NCI-H524 (cell line): ENCODE data around the gene CDK4.

Experiments used
- DNase-seq, 2 experiments: peaks; one replicate each; lab custom pipeline; 2025; lab: John Stamatoyannopoulos, UW

The CDK4 gene

DNA sequence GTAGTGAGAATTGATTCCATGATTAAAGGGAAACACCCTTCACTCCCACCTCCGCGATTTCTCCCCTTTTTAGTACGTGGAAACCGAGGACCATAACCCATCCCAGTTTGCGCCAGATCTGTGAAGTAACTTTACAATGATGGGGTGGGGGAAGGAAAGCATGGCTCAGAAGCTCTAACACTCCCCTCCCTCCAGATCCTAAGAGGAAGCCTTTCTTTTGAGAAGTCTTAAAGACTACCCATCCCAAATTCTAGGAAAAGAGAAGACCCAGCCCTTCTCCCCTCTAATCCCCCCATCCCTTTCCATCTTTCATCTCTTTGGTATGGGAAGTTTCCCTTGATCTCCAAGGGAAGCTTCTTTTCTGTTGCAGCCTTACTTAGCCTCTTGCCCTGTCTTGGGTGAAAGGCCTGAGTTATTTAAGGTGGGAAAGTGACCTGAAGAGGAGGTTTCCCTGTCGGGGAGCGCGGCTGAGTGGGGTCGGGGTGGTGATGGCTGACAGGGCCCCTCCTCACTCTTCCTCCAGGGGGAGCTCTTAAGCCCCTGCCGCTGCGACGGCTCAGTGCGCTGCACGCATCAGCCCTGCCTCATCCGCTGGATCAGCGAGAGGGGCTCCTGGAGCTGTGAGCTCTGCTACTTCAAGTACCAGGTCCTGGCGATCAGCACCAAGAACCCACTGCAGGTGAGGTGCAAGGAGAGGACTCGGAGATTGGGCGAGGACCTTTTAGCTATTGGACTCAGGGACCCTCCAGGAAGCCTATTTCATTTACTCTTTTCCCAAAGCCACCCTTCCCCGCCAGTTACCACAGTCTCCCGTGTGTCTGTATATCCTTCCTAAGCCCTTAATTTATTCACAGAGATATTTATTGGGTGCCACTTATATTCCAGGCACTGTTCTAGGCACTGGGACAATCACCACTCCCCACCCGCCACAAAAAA is 4.6 kb upstream of the CDK4 start:
- peak in 1 of 2 experiments; percentile 33 for DNase-seq

DNA sequence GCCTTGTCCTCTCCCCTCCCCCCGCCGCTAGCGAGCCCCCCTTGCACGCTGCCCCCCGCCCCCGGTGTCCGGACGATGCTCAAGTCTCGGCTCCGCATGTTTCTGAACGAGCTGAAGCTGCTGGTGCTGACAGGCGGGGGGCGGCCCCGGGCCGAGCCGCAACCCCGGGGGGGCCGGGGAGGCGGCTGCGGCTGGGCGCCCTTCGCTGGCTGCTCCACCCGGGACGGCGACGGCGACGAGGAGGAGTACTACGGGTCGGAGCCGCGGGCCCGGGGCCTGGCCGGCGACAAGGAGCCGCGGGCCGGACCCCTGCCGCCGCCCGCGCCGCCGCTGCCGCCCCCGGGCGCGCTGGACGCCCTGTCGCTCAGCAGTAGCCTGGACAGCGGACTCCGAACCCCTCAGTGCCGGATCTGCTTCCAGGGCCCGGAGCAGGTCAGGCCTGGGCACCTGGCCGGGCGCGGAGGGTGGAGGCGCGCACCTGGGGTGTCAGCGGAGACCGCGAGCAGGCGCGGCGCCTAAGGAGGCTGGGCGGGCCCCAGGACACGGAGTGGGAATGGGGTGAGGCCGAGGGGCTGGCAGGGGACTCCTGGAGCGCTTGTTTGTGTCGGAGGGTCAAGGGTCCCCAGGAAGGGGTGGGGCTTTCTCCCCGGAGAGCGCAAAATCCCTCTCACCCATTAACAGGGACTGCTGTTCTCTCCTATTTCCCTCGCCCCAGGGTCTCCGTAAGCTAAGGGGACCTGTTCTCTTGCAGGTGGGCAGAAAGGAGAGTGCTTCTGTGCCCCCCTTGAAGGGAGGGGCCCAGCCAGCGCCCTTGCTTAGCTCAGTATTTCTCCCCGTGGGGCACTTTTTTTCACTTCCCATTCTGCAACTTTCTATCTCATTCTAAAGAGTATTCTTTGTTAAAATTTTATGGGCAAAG is 3.6 kb upstream of the CDK4 start:
- peak in 1 of 2 experiments; percentile 22 for DNase-seq

DNA sequence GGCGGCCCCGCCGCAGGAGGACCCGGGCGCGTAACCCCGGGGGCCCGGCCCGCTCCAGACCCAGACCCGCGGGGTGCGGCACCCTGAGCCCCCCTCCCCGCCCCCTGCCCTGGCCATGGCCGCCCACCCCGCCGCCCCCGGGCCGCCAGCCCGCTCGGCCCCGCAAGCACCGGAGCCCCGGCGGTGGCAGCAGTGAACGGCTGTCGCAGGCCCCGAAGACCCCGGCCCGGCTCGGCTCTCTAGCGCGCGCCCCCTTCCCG is 3.0 kb upstream of the CDK4 start:
- no peak for DNase-seq

DNA sequence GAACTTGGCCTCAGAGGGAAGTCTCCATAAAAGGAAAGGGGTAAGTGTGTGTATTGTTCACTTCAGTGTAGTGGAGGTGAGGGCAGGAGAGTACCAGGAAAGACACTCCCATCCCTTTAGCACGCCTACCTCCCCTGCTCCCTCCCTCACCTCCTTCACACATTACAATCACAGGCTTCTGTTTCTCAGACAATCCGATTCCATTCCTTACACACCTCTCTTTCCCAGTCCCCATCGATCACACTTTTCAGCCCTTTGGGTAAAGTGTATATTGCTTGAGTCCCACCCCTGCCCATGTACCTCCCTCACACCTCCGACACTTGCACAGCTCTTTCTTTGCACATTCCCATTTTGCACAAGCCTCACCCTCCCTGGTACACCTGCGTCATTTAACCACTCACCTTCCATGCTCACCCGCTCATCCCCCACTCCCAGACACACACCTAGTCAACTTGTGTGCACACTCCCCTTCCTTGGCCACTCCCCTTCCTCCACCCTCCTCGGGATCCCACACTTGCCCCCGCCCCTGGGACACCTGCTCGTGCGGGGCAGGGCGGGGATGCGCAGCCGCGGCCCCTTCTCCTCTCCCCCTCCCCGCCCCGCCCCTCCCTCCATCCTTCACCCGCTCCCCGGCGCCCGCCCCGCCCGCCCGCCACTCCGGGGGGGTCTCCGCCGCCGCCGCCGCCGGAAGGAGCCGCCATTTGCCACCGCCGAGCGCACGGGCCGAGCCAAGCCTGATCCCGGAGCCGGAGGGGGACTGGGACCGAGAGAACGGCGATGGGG is 2.5 kb upstream of the CDK4 start, which contains the start of gene MARCHF9:
MARCHF9 (plus strand) TSS at position 693 of the 783 bp plus-strand sequence. CDS start 426 bp downstream, outside the sequence.
- DNase-seq = peak; percentile 63 to 74

DNA sequence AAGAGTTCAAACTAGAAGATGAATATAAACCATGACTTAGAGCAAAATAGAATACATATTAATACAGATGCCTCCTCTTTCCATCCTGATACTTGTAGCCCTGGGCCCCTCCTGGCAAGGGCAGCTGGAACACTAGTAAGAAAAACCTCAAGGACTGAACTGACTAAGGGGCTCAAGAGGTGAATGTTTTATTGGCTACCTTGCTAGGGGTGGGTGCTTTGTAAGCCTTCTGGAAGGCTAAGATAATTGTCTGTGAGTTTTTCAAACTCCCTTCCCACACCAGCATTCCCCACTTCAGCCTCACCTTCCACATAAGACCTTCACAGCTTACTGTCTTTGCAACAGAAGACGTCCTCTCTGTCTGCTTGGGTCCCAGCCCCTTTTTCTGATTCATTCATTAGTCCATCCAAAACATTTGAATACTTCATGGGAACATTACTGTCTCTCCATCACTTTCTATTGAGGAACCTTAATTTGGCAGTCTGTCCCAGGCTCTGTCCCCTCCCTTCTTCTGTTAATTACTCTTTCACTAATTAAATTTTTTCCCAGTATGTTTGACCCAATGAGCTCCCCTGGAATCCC is 1.7 kb upstream of the CDK4 start:
- DNase-seq = peak in 1 of 2 experiments; percentile 24

DNA sequence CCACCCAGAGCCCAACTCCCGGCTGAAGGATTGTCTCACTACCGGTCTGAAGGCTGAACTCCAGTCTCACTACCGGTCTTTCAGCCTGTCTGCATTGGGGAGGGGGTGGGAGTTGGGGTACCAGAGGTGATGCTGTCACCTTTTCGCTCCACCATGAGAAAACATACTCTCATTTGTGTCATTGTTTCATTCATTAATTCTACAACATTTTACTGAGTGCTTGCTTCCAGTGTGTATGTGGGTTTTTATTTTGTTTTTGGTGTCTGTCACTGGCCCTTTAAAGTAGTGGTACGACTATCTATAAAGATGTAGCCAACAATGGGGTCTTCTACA is 524 bp upstream of the CDK4 start:
- no peak for DNase-seq

DNA sequence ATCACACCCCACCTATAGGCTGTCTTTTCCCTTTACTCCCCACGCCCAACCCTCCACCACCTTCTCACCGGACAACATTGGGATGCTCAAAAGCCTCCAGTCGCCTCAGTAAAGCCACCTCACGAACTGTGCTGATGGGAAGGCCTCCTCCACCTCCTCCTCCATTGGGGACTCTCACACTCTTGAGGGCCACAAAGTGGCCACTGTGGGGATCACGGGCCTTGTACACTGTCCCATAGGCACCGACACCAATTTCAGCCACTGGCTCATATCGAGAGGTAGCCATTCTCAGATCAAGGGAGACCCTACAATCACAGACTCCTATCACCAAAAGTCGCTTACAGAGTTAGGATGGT is 700 bp downstream of the CDK4 start:
- DNase-seq = peak in 1 of 2 experiments; percentile 46

DNA sequence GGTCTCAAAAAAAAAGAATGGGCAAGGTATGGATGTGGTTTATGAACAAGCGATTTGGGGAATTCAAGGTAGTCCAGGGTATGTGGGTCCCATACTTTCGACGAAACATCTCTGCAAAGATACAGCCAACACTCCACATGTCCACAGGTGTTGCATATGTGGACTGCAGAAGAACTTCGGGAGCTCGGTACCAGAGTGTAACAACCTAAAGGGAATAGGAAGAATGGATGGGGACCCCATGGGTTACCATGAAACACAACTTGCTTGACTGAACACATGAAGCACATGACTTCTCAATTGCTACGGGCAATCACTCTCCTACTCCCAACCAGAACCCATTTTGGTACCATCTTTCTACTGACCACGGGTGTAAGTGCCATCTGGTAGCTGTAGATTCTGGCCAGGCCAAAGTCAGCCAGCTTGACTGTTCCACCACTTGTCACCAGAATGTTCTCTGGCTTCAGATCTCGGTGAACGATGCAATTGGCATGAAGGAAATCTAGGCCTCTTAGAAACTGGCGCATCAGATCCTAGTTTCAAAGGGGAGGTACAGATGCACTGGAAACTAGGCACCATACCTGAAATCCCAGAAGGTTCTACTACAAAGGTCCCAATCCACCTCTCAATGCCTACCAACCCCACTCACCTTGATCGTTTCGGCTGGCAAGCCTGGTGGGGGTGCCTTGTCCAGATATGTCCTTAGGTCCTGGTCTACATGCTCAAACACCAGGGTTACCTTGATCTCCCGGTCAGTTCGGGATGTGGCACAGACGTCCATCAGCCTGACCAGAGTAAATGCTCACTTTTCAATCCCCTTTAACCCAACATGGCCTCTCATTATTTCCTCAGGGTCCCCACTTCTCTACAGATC is 1.3 kb downstream of the CDK4 start:
- no peak for DNase-seq

DNA sequence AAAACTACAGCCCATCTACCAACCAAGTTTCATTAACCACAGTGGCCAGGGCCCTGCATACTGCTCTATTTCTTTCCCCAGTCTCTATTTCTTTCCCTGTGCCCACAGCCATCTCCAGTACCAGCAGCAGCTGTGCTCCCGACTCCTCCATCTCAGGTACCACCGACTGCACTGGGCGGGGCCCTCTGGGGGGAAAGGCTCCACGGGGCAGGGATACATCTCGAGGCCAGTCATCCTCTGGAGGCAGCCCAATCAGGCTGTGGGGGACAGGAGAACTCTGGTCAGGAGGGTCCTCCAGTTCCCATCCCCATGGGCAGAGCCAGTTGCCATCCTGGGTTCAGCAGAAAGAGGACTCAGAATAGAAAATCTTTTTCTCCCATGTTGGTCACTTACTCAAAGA is 3.0 kb downstream of the CDK4 start:
- no peak for DNase-seq

DNA sequence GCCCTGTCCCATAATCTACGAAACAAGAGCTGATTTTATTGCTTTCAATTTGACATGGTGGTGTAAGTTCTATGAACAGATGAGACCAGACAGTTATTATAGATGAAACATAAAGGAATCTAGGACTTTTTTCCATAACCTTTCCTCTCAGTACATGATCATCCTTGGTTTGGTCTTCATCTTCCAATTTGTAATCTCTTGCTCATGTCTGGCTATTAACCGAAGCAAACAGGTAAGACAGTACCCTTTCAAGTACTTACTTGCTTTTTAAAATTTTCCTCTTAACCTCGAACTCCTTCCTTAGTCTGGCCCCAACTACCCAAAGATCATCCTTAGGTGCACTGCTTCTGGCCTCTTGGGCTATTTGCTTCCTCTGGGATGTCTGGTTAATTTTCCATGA is 6.1 kb downstream of the CDK4 start:
- DNase-seq = no peak

DNA sequence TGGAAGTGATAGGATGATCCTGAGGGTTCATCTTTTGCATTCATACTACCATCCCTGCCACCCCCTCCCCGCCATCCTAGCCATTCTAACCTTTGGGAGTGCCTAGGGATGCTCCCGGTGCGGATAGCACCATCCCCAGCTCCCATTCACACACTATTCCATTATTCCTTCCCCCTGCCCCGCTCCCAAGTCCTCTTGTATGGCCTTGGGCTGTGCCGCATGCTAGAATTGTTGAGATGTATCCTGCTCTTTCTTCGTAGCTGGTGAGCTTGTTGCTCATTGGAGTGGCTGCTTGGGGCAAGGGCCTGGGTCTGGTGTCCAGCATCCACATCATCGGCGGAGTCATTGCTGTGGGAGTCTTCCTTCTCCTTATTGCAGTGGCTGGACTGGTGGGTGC is 6.6 kb downstream of the CDK4 start:
- DNase-seq = peak in 1 of 2 experiments; percentile 37

DNA sequence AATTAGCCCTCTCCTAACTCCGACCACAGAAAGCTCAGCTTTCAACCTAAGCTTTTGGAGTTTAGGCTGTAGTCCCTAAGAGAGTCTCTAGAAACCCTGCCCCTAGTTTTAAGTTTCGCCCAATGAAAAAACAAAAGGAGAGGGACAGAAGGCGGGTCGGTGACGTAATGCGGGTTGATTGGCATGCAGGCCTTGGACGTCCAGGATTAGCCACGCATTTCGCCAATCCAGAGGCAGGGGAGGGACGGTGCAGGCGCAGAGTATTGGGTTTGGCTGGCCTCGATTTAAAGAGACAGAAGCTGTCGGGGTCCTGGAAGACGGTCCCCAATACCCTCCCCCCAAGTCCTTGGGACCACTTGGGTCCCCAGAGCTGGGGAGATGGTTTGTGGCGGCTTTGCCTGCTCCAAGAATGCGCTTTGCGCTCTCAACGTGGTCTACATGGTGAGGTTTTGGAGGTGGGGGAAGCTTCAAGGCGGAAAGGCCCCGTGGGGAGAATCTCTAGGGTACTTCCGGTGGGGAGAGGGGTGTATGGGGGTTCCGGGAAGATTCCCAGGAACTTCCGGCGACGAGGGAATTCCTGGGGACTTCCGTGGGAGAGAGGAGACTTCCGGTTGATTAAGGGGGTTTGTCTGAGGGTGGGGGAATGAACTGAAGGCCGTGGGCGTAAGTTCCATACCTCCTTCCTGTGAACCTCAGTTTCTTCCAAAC is 7.2 kb downstream of the CDK4 start, which contains the start of gene TSPAN31:
TSPAN31 (plus strand) TSS at position 263 of the 708 bp plus-strand sequence; CDS start at position 379, 116 bp downstream.
- peak; percentile 93 to 98 for DNase-seq

DNA sequence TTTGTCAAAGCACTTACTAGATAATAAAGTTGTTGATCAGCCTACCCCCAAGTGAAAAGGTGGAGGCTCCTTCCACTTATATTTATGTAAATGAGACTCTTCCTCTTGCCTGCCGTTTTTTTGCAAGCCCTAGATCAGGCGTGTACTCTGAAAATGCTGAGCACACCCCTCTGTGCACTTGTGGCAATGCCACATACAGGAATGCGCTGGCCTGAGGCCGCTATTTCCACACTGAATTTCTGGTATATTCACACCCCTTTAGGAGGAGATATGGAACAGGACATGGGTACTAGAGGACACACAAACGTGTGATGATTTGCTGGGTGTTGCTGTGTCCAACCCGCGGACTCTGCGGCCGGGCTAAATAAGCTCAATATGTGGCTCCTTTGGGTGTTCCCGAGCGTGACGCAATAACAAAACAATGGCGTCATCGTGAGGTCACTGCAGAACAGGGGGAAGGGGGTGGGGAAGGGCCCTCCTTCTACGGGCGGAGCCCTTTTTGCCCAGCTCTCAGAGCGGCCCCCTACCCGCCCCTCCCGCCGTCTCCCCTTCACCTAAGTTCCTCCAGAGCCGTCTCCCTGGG is 7.8 kb downstream of the CDK4 start:
- no peak for DNase-seq

DNA sequence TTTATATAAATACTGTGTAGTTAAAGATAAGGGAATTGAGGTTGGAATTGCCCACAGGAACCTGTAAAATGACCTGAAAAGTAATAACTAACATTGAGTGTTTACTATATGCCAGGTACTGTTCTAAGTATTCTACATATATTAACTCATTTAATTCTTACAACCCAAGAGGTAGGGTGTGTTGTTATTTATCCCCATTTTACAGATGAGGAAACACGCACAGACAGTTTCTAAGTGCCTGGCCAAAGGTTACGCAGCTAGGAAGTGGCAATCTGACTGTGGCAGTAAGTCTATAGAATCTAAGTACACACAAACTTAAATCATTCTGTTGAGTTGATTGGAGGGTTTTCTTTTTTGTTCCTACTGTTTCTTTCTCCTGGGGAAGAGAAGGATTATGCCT is 8.3 kb downstream of the CDK4 start:
- no peak for DNase-seq

DNA sequence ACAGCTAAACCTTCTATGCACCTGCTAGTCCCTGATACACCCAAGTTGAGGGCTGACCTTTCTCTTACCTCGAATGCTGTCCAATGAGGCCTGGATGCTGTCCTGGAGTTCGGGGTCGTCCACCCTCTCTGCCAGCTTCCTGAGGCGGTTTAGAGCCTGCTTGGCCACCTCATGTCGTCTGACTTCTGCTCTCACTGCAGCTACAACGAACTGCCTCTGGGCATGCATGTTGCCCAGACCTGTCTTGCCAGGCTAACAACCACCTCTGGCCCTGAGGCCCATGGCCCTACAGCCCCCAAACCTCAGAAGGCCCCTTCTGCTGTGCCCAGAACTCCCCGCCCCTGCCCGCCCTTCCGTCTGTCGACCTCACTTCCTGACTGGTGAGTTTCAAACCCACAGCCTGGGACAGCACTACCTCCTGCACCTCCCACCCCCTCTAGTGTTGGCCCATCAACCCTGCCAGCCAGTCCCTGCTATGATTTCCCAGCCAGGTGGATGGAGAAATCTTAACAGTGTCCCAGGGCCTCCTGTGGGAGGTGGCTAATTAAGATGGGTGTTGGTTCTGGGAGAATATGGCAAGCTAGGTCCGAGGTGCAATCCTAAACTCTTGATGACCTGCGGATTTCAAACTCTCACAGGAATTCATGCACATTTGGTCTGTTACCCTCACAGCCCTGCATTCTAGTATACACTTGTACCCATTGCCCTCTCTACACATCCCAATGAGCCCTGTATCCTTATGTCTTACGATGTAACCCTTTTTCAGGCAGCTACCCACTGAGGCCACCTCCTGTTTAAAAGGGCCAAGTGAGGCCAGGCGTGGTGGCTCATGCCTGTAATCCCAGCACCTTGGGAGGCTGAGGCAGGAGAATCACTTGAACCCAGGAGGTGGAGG is 10.0 kb downstream of the CDK4 start:
- peak in 1 of 2 experiments; percentile 15 for DNase-seq

DNA sequence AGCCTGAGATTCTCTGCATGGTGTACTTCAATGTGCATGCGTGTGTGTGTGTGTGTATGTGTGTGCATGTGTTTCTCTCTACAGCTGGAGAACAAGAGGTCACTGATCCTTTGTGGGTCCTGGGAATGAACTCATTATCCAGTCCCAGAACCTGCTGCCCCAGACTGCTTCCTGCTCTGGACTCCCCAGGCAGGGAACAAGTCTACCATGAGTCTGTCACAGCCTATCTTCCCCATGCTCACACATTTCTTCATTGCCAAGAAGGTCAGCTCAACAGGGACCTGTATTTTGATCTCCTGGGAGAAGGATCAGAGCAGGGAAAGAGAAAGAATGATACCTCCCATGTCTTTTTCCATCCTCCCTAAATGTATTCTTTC is 10.7 kb downstream of the CDK4 start:
- no peak for DNase-seq

DNA sequence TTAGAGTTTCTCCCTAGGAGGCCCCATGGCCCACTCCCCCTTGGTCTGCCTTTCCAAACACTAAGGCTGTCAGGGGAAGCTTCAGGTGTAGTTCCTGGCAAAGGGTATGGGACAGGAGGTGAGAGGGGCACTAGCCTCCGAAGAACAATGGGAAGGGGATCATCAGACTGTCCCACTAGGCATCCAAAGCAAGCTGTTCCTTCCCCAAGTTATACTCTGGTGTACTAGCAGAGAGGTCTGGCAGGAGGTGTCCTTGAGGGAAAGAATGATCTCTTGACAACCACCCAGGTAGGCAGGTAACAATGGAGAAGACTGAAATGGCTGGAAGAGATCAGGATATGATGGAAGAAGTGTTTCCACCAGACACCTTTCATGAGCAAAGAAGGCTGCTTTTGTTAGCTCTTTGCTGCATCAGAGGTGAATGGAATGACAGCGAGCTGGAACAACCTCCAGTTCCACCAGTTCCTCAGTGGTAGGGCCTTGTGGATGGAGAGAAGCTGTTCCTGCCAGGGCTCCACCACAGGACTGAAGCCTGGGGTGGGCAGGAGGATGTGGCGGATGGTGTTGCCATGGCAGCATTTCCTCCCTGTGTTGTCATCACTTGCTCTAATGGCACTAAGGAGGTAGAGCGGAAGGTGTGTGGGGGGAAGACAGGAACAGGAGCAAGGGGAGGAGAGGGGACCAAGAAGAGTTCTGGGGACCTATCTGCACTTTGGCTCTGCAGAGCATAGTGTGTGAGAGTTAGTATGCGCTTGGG is 11.3 kb downstream of the CDK4 start:
- peak in 1 of 2 experiments; percentile 11 for DNase-seq
